H9 (cell line): ENCODE measurements around the gene FANK1. TPM values are rescaled to one million over a fixed set of nuclear protein-coding genes. Genes with fewer than 3 reads are reported as not detected.

Experiments
- DNase-seq: peaks from one replicate; pipeline ENCODE4 v3.0.0-alpha.2; 2017
- H2AFZ ChIP-seq: one replicate; pipeline ENCODE4 v1.6.1; 2013; ENCODE audit warnings: mild to moderate bottlenecking, low read length, control low read depth, moderate library complexity
- H2AK5ac ChIP-seq: 2 replicates; pipeline ENCODE4 v1.6.1; 2013; ENCODE audit warnings: low read length, control low read depth, mixed read lengths; ENCODE audit not compliant: insufficient read length
- H2BK120ac ChIP-seq: one replicate; pipeline ENCODE4 v1.6.1; 2013; ENCODE audit warnings: low read depth, mild to moderate bottlenecking, low read length, control low read depth, inconsistent platforms; ENCODE audit not compliant: poor library complexity, severe bottlenecking
- H2BK12ac ChIP-seq: 2 replicates; pipeline ENCODE4 v1.6.1; 2013; ENCODE audit warnings: low read length, control low read depth, mixed read lengths, low read depth; ENCODE audit not compliant: insufficient read length
- H2BK15ac ChIP-seq: 2 replicates; pipeline ENCODE4 v1.6.1; 2013; ENCODE audit warnings: low read depth, low read length, control low read depth
- H2BK20ac ChIP-seq: one replicate; pipeline ENCODE4 v1.6.1; 2013; ENCODE audit warnings: low read depth, mild to moderate bottlenecking, low read length, control low read depth, inconsistent platforms; ENCODE audit not compliant: poor library complexity, severe bottlenecking
- H2BK5ac ChIP-seq: 2 replicates; pipeline ENCODE4 v1.6.1; 2013; ENCODE audit warnings: low read length, control low read depth, mixed read lengths; ENCODE audit not compliant: insufficient read length
- H3K14ac ChIP-seq: 2 replicates; pipeline ENCODE4 v1.6.1; 2013; ENCODE audit warnings: low read length, control low read depth; ENCODE audit not compliant: insufficient read depth
- H3K18ac ChIP-seq: 2 replicates; pipeline ENCODE4 v1.6.1; 2013; ENCODE audit warnings: low read depth, mild to moderate bottlenecking, mixed read lengths, low read length, control low read depth; ENCODE audit not compliant: insufficient read length
- H3K23ac ChIP-seq: 2 replicates; pipeline ENCODE4 v1.6.1; 2013; ENCODE audit warnings: low read length, control low read depth, mixed read lengths, low read depth; ENCODE audit not compliant: insufficient read length
- H3K23me2 ChIP-seq: 2 replicates; pipeline ENCODE4 v1.6.1; 2013; ENCODE audit warnings: low read depth, mild to moderate bottlenecking, mixed read lengths, low read length, control low read depth; ENCODE audit not compliant: insufficient read length, poor library complexity, severe bottlenecking
- H3K27ac ChIP-seq: 2 replicates; pipeline ENCODE4 v1.5.1; 2013; ENCODE audit warnings: low read length, control low read depth, mixed read lengths, low read depth; ENCODE audit not compliant: insufficient read length
- H3K27me3 ChIP-seq: 2 replicates; pipeline ENCODE4 v1.6.1; 2013; ENCODE audit warnings: low read length, control low read depth, inconsistent platforms; ENCODE audit not compliant: insufficient read depth
- H3K4ac ChIP-seq: 2 replicates; pipeline ENCODE4 v1.6.1; 2013; ENCODE audit warnings: low read depth, mild to moderate bottlenecking, control low read depth, inconsistent platforms, low read length, moderate library complexity
- H3K4me1 ChIP-seq: 2 replicates; pipeline ENCODE4 v1.6.1; 2013; ENCODE audit warnings: low read length, control low read depth, inconsistent platforms; ENCODE audit not compliant: insufficient read depth
- H3K4me2 ChIP-seq: 2 replicates; pipeline ENCODE4 v1.6.1; 2013; ENCODE audit warnings: low read length, control low read depth, mixed read lengths; ENCODE audit not compliant: insufficient read length, insufficient read depth
- H3K56ac ChIP-seq: 2 replicates; pipeline ENCODE4 v1.6.1; 2013; ENCODE audit warnings: low read depth, mild to moderate bottlenecking, mixed read lengths, low read length, control low read depth; ENCODE audit not compliant: insufficient read length
- H3K79me1 ChIP-seq: 2 replicates; pipeline ENCODE4 v1.6.1; 2013; ENCODE audit warnings: low read depth, mild to moderate bottlenecking, moderate library complexity, low read length, control low read depth, inconsistent platforms; ENCODE audit not compliant: insufficient read depth, poor library complexity, severe bottlenecking
- H3K79me2 ChIP-seq: 2 replicates; pipeline ENCODE4 v1.6.1; 2013; ENCODE audit warnings: low read length, control low read depth, inconsistent platforms; ENCODE audit not compliant: insufficient read depth
- H3K9ac ChIP-seq: 2 replicates; pipeline ENCODE4 v1.6.1; 2013; ENCODE audit warnings: low read length, control low read depth, mixed read lengths; ENCODE audit not compliant: insufficient read length; ENCODE audit errors: extremely low read depth
- H3K9me3 ChIP-seq: one replicate; pipeline ENCODE4 v1.6.1; 2013; ENCODE audit warnings: low read depth, low read length, inconsistent platforms; ENCODE audit not compliant: control insufficient read depth
- H3T11ph ChIP-seq: one replicate; pipeline ENCODE4 v1.6.1; 2013; ENCODE audit warnings: mild to moderate bottlenecking, low read length, control low read depth, inconsistent platforms
- H4K20me1 ChIP-seq: one replicate; pipeline ENCODE4 v1.6.1; 2013; ENCODE audit not compliant: control insufficient read depth, insufficient read length, insufficient read depth
- H4K5ac ChIP-seq: 2 replicates; pipeline ENCODE4 v1.6.1; 2013; ENCODE audit warnings: low read depth, mild to moderate bottlenecking, mixed read lengths, low read length, control low read depth; ENCODE audit not compliant: insufficient read length
- H4K8ac ChIP-seq: replicated peaks from 2 replicates; pipeline ENCODE4 v1.6.1; 2013; ENCODE audit warnings: low read length, control low read depth, mixed read lengths, low read depth; ENCODE audit not compliant: insufficient read length
- H4K91ac ChIP-seq: 2 replicates; pipeline ENCODE4 v1.6.1; 2013; ENCODE audit warnings: low read depth, mild to moderate bottlenecking, moderate library complexity, mixed read lengths, low read length, control low read depth; ENCODE audit not compliant: insufficient read length
- H3K27ac Mint-ChIP-seq, 3 experiments: 2 replicates in 2 of 3; 3 replicates in 1 of 3; pipeline ENCODE4 v1.8.0; 2020 to 2021; ENCODE audit warnings: mixed read lengths in 3 of 3, mild to moderate bottlenecking in 1 of 3, moderate library complexity in 1 of 3
- H3K27me3 Mint-ChIP-seq: 2 replicates; pipeline ENCODE4 v1.8.0; 2021; ENCODE audit warnings: low read depth, mild to moderate bottlenecking, moderate library complexity, mixed read lengths
- H3K36me3 Mint-ChIP-seq, 3 experiments: 2 replicates in 2 of 3; 3 replicates in 1 of 3; pipeline ENCODE4 v1.8.0; 2020 to 2021; ENCODE audit warnings: low read depth in 3 of 3, mixed read lengths in 3 of 3; ENCODE audit not compliant: insufficient read depth in 1 of 3
- H3K4me1 Mint-ChIP-seq, 2 experiments: 2 replicates each; pipeline ENCODE4 v1.8.0; 2020; ENCODE audit warnings: mixed read lengths in 2 of 2
- H3K4me3 Mint-ChIP-seq, 2 experiments: 2 replicates in 1 of 2; 3 replicates in 1 of 2; pipeline ENCODE4 v1.8.0; 2020 to 2021; ENCODE audit warnings: mild to moderate bottlenecking in 2 of 2, mixed read lengths in 2 of 2, moderate library complexity in 1 of 2
- H3K9me3 Mint-ChIP-seq, 2 experiments: 2 replicates in 1 of 2; 3 replicates in 1 of 2; pipeline ENCODE4 v1.8.0; 2020; ENCODE audit warnings: mild to moderate bottlenecking in 2 of 2, mixed read lengths in 2 of 2, moderate library complexity in 1 of 2
- WGBS: extraction: QIAGEN DNeasy Blood & Tissue Kit; methylation state at CpG from one replicate; pipeline ENCODE4 v1.1.7; 2013; ENCODE audit warnings: missing lambda C conversion rate, low lambda C conversion rate, mixed read lengths; ENCODE audit not compliant: insufficient read length; ENCODE audit errors: extremely low coverage; 5-methylcytosine and 5-hydroxymethylcytosine counted together
- total RNA-seq: library from RNA; stranded (reverse); gene quantifications from 2 replicates; pipeline ENCODE4 v1.2.1, GENCODE V29; 2021
- TF ChIP-seq, protein P1 (sequence below): fragments of 200-600 bp; sonication (generic); conservative IDR thresholded peaks from 3 replicates; pipeline ENCODE4 v1.8.0; 2021; ENCODE audit warnings: antibody characterized with exemption, mild to moderate bottlenecking

Gene FANK1
- total RNA-seq, 1 experiment from 2014 or later = 0.68 TPM

DNA sequence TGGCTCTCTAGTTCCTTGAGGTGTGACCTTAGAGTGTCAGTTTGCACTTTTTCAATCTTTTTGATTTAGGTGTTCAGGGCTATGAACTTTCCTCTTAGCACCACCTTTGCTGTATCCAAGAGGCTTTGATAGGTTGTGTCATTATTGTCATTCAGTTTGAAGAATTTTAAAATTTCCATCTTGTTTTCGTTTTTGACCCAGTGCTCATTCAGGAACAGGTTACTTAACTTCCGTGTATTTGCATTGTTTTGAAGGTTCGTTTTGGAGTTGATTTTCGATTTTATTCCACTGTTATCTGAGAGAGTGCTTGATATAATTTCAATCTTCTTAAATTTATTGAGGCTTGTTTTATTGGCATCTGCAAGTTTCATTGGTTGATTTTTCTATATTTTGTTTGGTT, 37.3 kb downstream of the FANK1 start:
- no peaks in the 10 kb centered on the region for H3K27me3 ChIP-seq
- Mint-ChIP-seq H3K4me3 (no peak overlapping the region), H3K36me3 (peaks cover 0 to 6% (median 0%) of the 10 kb centered on the region in 3 experiments; a peak in 2 of 7 replicates), H3K27ac (no peak overlapping the region), H3K27me3 (no peaks in the 10 kb centered on the region; the same call in 1 of the 2 replicates), H3K4me1 (peaks cover 8% of the 10 kb centered on the region in 2 experiments), H3K9me3 (no peaks in the 10 kb centered on the region)
- H2BK5ac ChIP-seq = no peak overlapping the region
- H2BK20ac ChIP-seq = no peak overlapping the region
- H3K23ac ChIP-seq = no peak overlapping the region
- H3K14ac ChIP-seq = no peak overlapping the region
- H3K9me3 ChIP-seq = no peaks in the 10 kb centered on the region
- no peak overlapping the region for H3T11ph ChIP-seq
- no peak overlapping the region for H3K9ac ChIP-seq
- no peaks in the 10 kb centered on the region for H4K20me1 ChIP-seq
- no peak overlapping the region for H3K27ac ChIP-seq
- H4K91ac ChIP-seq = no peak overlapping the region
- no peak overlapping the region for H2BK12ac ChIP-seq
- H2AK5ac ChIP-seq = no peak overlapping the region
- H3K18ac ChIP-seq = no peak overlapping the region
- no peak overlapping the region for H3K4me2 ChIP-seq
- H3K4ac ChIP-seq = no peak overlapping the region
- WGBS = no CpG with 5 or more reads among the region's 4 CpGs
- no peak overlapping the region for H4K5ac ChIP-seq
- H2BK15ac ChIP-seq = no peak overlapping the region
- no peaks in the 10 kb centered on the region for H3K23me2 ChIP-seq
- H2AFZ ChIP-seq = no peak overlapping the region
- H3K4me1 ChIP-seq = no peaks in the 10 kb centered on the region
- H3K79me1 ChIP-seq = no peaks in the 10 kb centered on the region
- no peak overlapping the region for H4K8ac ChIP-seq
- no peak for DNase-seq
- no peak overlapping the region for H3K56ac ChIP-seq
- H3K79me2 ChIP-seq = no peaks in the 10 kb centered on the region
- TF ChIP-seq, protein P1, sequence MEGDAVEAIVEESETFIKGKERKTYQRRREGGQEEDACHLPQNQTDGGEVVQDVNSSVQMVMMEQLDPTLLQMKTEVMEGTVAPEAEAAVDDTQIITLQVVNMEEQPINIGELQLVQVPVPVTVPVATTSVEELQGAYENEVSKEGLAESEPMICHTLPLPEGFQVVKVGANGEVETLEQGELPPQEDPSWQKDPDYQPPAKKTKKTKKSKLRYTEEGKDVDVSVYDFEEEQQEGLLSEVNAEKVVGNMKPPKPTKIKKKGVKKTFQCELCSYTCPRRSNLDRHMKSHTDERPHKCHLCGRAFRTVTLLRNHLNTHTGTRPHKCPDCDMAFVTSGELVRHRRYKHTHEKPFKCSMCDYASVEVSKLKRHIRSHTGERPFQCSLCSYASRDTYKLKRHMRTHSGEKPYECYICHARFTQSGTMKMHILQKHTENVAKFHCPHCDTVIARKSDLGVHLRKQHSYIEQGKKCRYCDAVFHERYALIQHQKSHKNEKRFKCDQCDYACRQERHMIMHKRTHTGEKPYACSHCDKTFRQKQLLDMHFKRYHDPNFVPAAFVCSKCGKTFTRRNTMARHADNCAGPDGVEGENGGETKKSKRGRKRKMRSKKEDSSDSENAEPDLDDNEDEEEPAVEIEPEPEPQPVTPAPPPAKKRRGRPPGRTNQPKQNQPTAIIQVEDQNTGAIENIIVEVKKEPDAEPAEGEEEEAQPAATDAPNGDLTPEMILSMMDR = no peak
- H2BK120ac ChIP-seq = no peak overlapping the region
